NCI-H526 treated with DMSO at 0.1 percent for 48 hours (cell line): ENCODE data around the gene IKZF2.

ENCODE experiments used
- DNase-seq: peaks from one replicate; lab custom pipeline; 2025; lab: John Stamatoyannopoulos, UW

IKZF2 gene

GRCh38 chr2:213152888-213153287 is 1.5 kb upstream of the IKZF2 start:
- DNase-seq = no peak

- DNase-seq = peak; percentile 45
Measured at GRCh38 chr2:213152065-213152794, 818 bp upstream of the IKZF2 start.

- DNase-seq = no peak
Measured at GRCh38 chr2:213150315-213151097, 906 bp downstream of the IKZF2 start.

GRCh38 chr2:213149949-213150314 is 1.5 kb downstream of the IKZF2 start:
- DNase-seq = no peak

DNA sequence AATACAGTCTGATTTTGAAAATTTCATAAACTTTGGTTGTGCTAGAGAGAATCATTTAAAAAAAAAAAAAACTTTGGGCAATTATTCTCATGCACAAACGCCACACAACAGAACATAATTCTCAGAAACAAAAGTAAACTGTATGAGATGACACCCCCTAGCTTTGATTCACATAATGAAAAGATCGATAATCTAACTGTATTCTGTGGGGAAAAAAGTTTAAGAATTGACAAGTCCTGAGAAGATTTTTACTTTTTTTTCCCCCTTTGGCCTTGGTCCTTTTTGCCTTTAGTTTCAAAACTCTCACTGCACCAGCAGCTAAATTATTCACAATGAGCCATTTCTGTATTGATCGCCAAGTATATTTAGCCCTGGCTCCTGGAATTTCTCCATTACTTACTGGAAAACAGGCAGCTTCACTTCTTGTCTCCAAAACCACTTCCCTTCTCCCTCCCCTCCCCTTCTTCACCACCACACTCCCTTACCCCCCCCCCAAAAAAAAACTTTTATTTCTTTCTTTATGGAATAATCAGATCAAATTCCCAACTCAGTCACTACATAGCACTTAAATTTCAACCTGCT is 2.0 kb downstream of the IKZF2 start:
- DNase-seq = no peak

DNA sequence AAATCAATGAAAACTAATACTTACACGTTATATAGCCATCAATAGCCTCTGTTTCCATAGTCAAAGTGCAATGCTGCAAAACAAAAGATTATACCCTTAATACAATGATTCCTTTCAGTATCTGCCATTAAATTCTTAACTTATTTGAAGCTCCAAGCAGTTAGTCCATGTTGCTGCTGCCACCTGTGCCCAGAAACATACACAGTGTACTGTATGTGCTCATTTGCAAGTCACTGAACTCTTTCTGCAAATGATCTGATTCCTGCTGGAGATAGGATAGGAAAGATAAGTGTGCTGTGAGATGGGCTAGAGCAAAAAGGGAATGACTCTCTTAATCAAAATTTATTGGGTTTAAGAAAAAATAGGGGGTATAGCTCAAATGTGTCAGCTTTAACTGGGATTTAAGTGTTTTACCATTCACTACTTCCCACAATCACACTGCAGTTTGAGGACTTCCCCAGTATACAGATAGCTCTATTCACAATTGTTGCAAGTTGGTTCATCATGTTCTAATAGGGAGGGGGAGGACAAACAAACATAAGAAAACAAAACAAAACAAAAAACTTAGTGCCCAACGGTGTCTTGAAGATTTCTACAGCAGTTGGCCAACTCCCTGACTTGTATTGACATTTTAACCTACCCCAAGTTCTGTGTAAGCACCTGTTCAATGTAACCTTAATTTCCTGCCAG is 2.7 kb downstream of the IKZF2 start:
- peak; percentile 69 for DNase-seq

DNA sequence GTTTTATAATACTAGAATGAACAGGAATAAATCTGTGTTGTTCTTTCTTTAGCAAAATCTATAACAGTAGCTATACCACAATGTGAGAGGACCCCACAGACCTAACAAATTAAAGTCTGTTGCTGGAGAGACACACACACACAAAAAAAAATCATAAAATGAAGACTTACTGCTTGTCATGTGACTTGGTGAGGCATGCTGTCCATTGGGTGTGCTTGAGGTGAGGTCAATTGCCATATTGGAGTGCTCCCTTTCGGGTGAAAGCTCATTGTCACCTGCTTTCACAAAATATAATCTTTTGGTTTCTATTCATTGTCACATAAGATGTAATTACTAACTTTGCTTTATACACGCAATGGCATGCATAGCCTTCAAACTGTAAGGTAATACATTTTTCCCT is 3.9 kb downstream of the IKZF2 start:
- DNase-seq = no peak

DNA sequence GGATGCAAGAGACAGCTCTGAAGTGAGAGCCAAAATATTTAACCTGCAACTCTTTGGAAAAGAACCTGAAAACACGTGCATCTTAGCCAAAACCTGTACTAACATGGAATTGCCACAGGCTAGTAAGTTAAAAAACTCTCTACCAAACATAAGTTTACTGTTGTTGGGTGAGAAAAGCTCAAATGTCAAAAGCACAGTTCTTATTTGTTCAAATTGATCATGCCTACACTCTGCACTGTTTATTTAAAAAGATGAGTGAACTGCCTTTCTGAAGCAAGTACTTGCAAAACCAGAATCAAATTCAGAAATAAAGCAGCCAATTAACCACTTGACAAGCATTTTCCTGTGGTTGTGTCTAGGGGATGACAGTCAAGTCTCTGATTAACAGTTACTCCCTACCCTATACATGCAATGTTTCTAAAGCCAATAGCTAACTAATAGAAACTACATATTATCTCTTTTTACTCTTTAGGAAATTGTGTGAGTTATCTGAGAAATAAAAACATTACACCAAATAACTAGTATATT is 5.6 kb downstream of the IKZF2 start:
- DNase-seq = no peak

GRCh38 chr2:213137064-213137463 is 14.3 kb downstream of the IKZF2 start:
- DNase-seq = no peak

- DNase-seq = no peak
Measured at GRCh38 chr2:213129311-213129710, 22.1 kb downstream of the IKZF2 start.

- no peak for DNase-seq
Measured at GRCh38 chr2:213125646-213126347, 25.6 kb downstream of the IKZF2 start.

GRCh38 chr2:213122725-213123124 is 28.7 kb downstream of the IKZF2 start:
- peak; percentile 63 for DNase-seq

DNA sequence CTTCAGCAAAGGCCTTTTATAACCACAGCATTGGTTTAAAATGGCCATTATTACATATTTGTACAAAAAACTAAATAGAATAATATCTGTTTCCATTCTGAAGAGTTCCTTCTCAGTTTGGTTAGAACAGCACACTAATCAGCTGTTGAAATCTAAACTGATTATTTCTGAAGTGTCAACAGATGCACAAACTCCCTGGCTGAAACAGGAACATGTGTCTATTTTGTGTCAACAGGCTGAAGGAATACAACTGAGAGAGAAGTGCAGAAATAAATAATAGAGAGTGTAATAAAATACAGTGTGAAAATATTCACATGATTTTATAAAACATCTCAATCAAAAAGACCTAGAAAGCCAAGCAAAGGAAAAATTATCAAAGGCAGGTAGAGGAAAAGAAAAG is 29.7 kb downstream of the IKZF2 start:
- DNase-seq = no peak

- no peak for DNase-seq
Measured at GRCh38 chr2:213119061-213119809, 32.2 kb downstream of the IKZF2 start.

GRCh38 chr2:213108308-213108707 is 43.1 kb downstream of the IKZF2 start:
- no peak for DNase-seq

DNA sequence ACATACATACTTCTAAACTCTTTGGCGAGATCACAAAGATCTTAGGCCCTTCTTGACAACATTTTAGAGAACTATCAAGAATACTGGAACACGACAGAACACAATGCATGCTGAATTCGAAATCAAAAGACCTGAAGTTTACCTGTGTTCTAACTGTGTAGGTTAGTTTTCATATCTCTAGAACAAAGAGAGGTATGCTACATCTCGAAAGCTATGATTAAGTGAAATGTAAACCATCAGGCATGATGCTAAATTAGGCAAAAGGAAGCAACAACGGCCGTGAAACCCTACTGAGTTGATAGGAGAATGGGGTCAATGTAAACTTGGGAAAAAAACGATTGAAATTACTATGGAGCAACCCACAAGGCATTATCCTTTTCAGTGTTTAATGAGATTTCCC is 43.7 kb downstream of the IKZF2 start:
- DNase-seq = no peak

DNA sequence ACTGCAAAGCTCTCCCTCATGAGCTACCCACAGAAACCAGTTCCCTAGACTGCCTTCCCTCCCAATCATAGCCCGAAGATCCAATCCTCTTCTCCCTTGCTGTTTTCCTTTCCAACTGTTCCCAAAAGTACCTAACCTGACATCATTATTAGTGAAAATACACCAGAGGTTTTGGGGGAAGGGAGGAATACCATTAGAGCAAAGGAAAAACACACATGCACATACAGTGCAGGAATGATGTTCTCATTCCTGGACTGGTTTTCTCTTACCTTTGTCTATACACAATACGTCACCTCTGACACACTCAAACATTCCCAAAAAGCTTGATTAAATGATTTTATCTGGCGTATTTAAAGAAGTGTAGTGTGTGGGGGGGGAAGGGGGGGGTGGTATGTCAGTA is 46.2 kb downstream of the IKZF2 start:
- no peak for DNase-seq

DNA sequence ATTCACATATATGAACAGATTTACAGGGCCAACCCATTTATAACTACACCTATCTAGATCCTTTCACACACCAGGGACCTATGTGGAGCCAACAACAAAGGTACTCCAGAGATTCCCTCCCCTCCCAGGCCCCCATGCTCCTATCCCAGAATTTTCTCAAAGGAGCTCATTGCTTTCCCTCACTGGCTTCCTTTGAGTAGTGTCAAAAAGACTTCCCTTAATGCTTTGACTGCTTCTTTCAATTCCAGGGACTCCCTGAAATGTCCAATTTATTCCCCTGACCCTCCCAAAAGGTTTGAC is 46.6 kb downstream of the IKZF2 start:
- DNase-seq = no peak

DNA sequence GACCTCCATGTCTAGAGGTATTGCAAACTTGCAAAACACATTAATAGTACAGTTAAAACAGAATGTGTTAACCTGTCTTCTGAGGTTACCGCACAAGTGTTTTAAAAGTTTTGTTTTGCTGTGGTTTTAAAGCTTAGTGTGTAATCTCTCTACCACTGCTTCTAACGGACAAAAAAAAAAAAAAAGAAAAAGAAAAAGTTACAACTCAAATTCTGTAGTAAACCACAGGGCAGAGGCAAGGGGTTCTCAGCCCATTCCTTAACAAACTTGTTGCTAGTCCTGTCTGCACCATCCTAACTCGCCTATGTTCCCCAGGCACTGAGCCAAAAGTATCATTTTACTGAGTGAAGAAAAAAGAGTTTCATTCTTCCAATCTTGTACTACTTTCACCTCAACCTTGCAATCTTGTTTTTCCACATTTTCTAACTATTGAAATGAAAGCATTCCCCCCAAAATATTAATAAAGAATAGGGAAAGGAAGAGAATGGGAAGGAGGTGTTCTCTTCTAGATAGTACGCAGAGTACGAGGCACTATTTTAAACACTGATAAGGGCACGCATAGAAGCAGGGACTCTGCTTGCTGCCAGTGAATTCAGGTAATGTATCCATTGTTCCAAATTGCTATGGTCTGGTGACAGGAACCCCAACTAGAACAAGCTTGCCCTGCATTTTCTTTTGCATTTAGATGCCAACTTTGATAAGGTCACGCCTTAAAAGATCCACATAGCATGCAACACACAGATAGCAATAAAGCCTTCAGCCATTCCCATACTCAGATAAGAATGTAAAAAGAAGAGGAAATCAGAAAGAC is 47.1 kb downstream of the IKZF2 start:
- no peak for DNase-seq

GRCh38 chr2:213101692-213102460 is 49.5 kb downstream of the IKZF2 start:
- DNase-seq = no peak
